GM23338 (cell line): ENCODE data around the gene KXD1. TPM values are rescaled to one million over a fixed set of nuclear protein-coding genes. Genes with fewer than 3 reads are reported as not detected.

Source experiments
- ATAC-seq: fragments of 200-7000 bp; cut with Tn5 transposase; 3 replicates; pipeline ENCODE4 v1.9.1; 2020
- DNase-seq: peaks from one replicate; pipeline ENCODE4 v3.0.0-alpha.2; 2015; ENCODE audit warnings: low spot score
- H2AFZ ChIP-seq: fragments of 200-600 bp; sonication (generic); 2 replicates; pipeline ENCODE4 v1.8.0; 2016; ENCODE audit warnings: antibody characterized with exemption, mild to moderate bottlenecking, moderate library complexity
- H3F3A ChIP-seq: fragments of 200-600 bp; sonication (generic); replicated peaks from 2 replicates; pipeline ENCODE4 v1.8.0; 2017; ENCODE audit warnings: antibody characterized with exemption, mixed run types, low read depth
- H3K27ac ChIP-seq: fragments of 200-600 bp; sonication (generic); 2 replicates; pipeline ENCODE4 v1.6.1; 2016; ENCODE audit warnings: low read depth
- H3K27me3 ChIP-seq: fragments of 200-600 bp; sonication (generic); 2 replicates; pipeline ENCODE4 v1.8.0; 2016; ENCODE audit warnings: mild to moderate bottlenecking, mixed run types, moderate library complexity; ENCODE audit not compliant: insufficient read depth
- H3K36me3 ChIP-seq: fragments of 200-600 bp; sonication (generic); 2 replicates; pipeline ENCODE4 v1.8.0; 2016; ENCODE audit warnings: mild to moderate bottlenecking; ENCODE audit not compliant: insufficient read depth
- H3K4me1 ChIP-seq: fragments of 200-600 bp; sonication (generic); 2 replicates; pipeline ENCODE4 v1.8.0; 2016; ENCODE audit warnings: mild to moderate bottlenecking, moderate library complexity; ENCODE audit not compliant: insufficient read depth
- H3K4me2 ChIP-seq: fragments of 200-600 bp; sonication (generic); 2 replicates; pipeline ENCODE4 v1.7.1; 2017; ENCODE audit warnings: mixed run types
- H3K4me3 ChIP-seq: fragments of 200-600 bp; sonication (generic); 2 replicates; pipeline ENCODE4 v1.6.1; 2016; ENCODE audit warnings: mixed run types
- H3K79me2 ChIP-seq: fragments of 200-600 bp; sonication (generic); replicated peaks from 2 replicates; pipeline ENCODE4 v1.8.0; 2017; ENCODE audit warnings: mild to moderate bottlenecking; ENCODE audit not compliant: insufficient read depth
- H3K9me2 ChIP-seq: fragments of 200-600 bp; sonication (generic); 2 replicates; pipeline ENCODE4 v1.8.0; 2017; ENCODE audit not compliant: insufficient read depth
- H4K20me1 ChIP-seq: fragments of 200-600 bp; sonication (generic); replicated peaks from 2 replicates; pipeline ENCODE4 v1.8.0; 2017; ENCODE audit warnings: mild to moderate bottlenecking; ENCODE audit not compliant: insufficient read depth
- H3K27ac Mint-ChIP-seq: 2 replicates; pipeline ENCODE4 v1.8.0; 2020; ENCODE audit warnings: inconsistent platforms, mild to moderate bottlenecking, moderate library complexity, mixed read lengths
- H3K27me3 Mint-ChIP-seq: 3 replicates; pipeline ENCODE4 v1.8.0; 2022; ENCODE audit warnings: low read depth, mild to moderate bottlenecking, moderate library complexity, mixed read lengths, inconsistent platforms; ENCODE audit not compliant: insufficient read depth, poor library complexity
- H3K36me3 Mint-ChIP-seq: 3 replicates; pipeline ENCODE4 v1.8.0; 2021; ENCODE audit warnings: low read depth, mild to moderate bottlenecking, inconsistent platforms, moderate library complexity, mixed read lengths
- H3K4me1 Mint-ChIP-seq: 3 replicates; pipeline ENCODE4 v1.8.0; 2020; ENCODE audit warnings: mild to moderate bottlenecking, inconsistent platforms, mixed read lengths
- H3K4me3 Mint-ChIP-seq: 3 replicates; pipeline ENCODE4 v1.8.0; 2021; ENCODE audit warnings: moderate library complexity, mild to moderate bottlenecking, inconsistent platforms, mixed read lengths
- H3K9me3 Mint-ChIP-seq: 3 replicates; pipeline ENCODE4 v1.8.0; 2020; ENCODE audit warnings: moderate library complexity, mild to moderate bottlenecking, inconsistent platforms, mixed read lengths
- CREB1 ChIP-seq: fragments of 250-450 bp; sonication (Bioruptor Pico); IDR thresholded peaks from 2 replicates; pipeline ENCODE4 v1.5.0; 2020; ENCODE audit warnings: low read depth, mild to moderate bottlenecking, moderate library complexity
- ETS1 ChIP-seq: IDR thresholded peaks from 2 replicates; pipeline ENCODE4 v1.6.1; 2016; ENCODE audit warnings: antibody characterized with exemption
- EZH2 ChIP-seq: fragments of 200-600 bp; sonication (generic); IDR thresholded peaks from one replicate; pipeline ENCODE4 v1.8.0; 2017; ENCODE audit warnings: antibody characterized with exemption, mild to moderate bottlenecking, low read depth; ENCODE audit not compliant: unreplicated experiment
- EZH2phosphoT487 ChIP-seq: fragments of 200-600 bp; sonication (generic); IDR thresholded peaks from one replicate; pipeline ENCODE4 v1.8.1; 2018; ENCODE audit warnings: antibody characterized with exemption; ENCODE audit not compliant: unreplicated experiment
- POLR2AphosphoS5 ChIP-seq: IDR thresholded peaks from 2 replicates; pipeline ENCODE4 v1.6.1; 2016; ENCODE audit warnings: antibody characterized with exemption, low read depth
- REST ChIP-seq: IDR thresholded peaks from one replicate; pipeline ENCODE4 v1.6.1; 2018; ENCODE audit warnings: antibody characterized with exemption; ENCODE audit not compliant: unreplicated experiment
- ZNF462 ChIP-seq: fragments of 250-450 bp; sonication (Bioruptor Pico); IDR thresholded peaks from 2 replicates; pipeline ENCODE4 v1.5.0; 2020; ENCODE audit warnings: mild to moderate bottlenecking, moderate library complexity
- polyA plus RNA-seq: library from polyadenylated mRNA; unstranded; fragments of >200 nt; fragmentation: Nextera tagmentation; extraction: Ambion mirVana; gene quantifications from 2 replicates; pipeline ENCODE4 v1.2.1, GENCODE V29; 2016
- total RNA-seq: library from RNA; depleted of rRNA; stranded (reverse); fragments of >200 nt; shearing (Covaris generic); gene quantifications from 2 replicates; pipeline ENCODE4 v1.2.3, GENCODE V29; 2014

The KXD1 gene
- total and polyA plus RNA-seq, 2 experiments from 2014 or later = 108 to 164 TPM

- Histone ChIP-seq H4K20me1 (peaks cover 31% of the 10 kb centered on the region), H3K9me2 (no peaks in the 10 kb centered on the region), H3K36me3 (peaks cover 52% of the 10 kb centered on the region), H3K27ac (peak within 1 kb of the TSS; percentile 80), H2AFZ (peak within 1 kb of the TSS; percentile 28; the same call in 1 of the 2 replicates), H3F3A (peaks cover 43% of the 10 kb centered on the region), H3K4me3 (peak within 1 kb of the TSS; percentile 99), H3K27me3 (no peaks in the 10 kb centered on the region), H3K79me2 (peaks cover 29% of the 10 kb centered on the region), H3K4me1 (peaks cover 8% of the 10 kb centered on the region), H3K4me2 (peak within 1 kb of the TSS; percentile 100)
- H3K27me3 Mint-ChIP-seq = peaks cover 20% of the 10 kb centered on the region
- DNase-seq (peak; percentile 99), ATAC-seq (peak; percentile 96)
- peak within 1 kb of the TSS; percentile 88 for H3K4me3 Mint-ChIP-seq
- no peak for TF ChIP-seq REST
- peak; percentile 94 for TF ChIP-seq POLR2AphosphoS5
- TF ChIP-seq ETS1 = peak; percentile 97
- TF ChIP-seq CREB1 (CRISPR knock-in tag) = peak; percentile 96
- peak within 1 kb of the TSS; percentile 65 for H3K27ac Mint-ChIP-seq
- no peaks in the 10 kb centered on the region for H3K9me3 Mint-ChIP-seq
- H3K36me3 Mint-ChIP-seq = peaks cover 84% of the 10 kb centered on the region
- H3K4me1 Mint-ChIP-seq = peaks cover 12% of the 10 kb centered on the region
These were observed 14.1 kb downstream of the KXD1 start, which contains the start of gene UBA52 for GRCh38 chr19:18571564-18572344. Gene UBA52, plus strand, starts transcription at chr19:18571857. Its CDS starts 1,444 bp downstream, at chr19:18573301.

- Histone ChIP-seq H3K27ac (no peak overlapping the region), H3K27me3 (no peaks in the 10 kb centered on the region), H3K36me3 (peaks cover 36% of the 10 kb centered on the region), H3F3A (peaks cover 55% of the 10 kb centered on the region), H3K9me2 (no peaks in the 10 kb centered on the region), H3K4me3 (no peak overlapping the region), H3K4me1 (peaks cover 8% of the 10 kb centered on the region), H3K79me2 (peaks cover 29% of the 10 kb centered on the region), H2AFZ (no peak overlapping the region), H3K4me2 (no peak overlapping the region), H4K20me1 (peaks cover 31% of the 10 kb centered on the region)
- Mint-ChIP-seq H3K4me1 (peaks cover 12% of the 10 kb centered on the region), H3K4me3 (no peak overlapping the region), H3K36me3 (peaks cover 68% of the 10 kb centered on the region), H3K27me3 (peaks cover 15% of the 10 kb centered on the region), H3K9me3 (no peaks in the 10 kb centered on the region), H3K27ac (no peak overlapping the region)
- DNase-seq = no peak
- ATAC-seq = no peak
- TF ChIP-seq EZH2 (no peak), ZNF462 (no peak), EZH2phosphoT487 (no peak)
These were observed 17.1 kb downstream of the KXD1 start for GRCh38 chr19:18574691-18575291.
